Hepatocyte (in vitro differentiated cells): ENCODE results near the gene TNRC6A.

Source experiments
- CTCF ChIP-seq: fragments of 200-600 bp; sonication (generic); IDR thresholded peaks from 2 replicates; pipeline ENCODE4 v1.5.1; 2016; ENCODE audit warnings: antibody characterized with exemption, mild to moderate bottlenecking; ENCODE audit not compliant: poor library complexity
- EZH2 ChIP-seq: fragments of 200-600 bp; sonication (generic); IDR thresholded peaks from 2 replicates; pipeline ENCODE4 v1.6.1; 2016; ENCODE audit warnings: antibody characterized with exemption, mild to moderate bottlenecking, borderline replicate concordance
- EZH2phosphoT487 ChIP-seq: fragments of 200-600 bp; sonication (generic); IDR thresholded peaks from one replicate; pipeline ENCODE4 v1.6.1; 2018; ENCODE audit warnings: antibody characterized with exemption, mild to moderate bottlenecking, low read depth, moderate library complexity; ENCODE audit not compliant: unreplicated experiment, severe bottlenecking

GRCh38 chr16:24841291-24841690 lies 111.8 kb downstream of the TNRC6A start:
- TF ChIP-seq CTCF (no peak), EZH2phosphoT487 (no peak), EZH2 (no peak)
